Transverse colon (tissue), 3 donors: ENCODE measurements around the gene LIPI.

Experiments
- EP300 ChIP-seq: sonication (generic); formaldehyde crosslinking; IDR thresholded peaks from one replicate; pipeline ENCODE4 v1.6.1; 2017; ENCODE audit warnings: antibody characterized with exemption, low read depth
- POLR2A ChIP-seq: fragments of 450-650 bp; IDR thresholded peaks from one replicate; pipeline ENCODE4 v1.6.1; 2016; ENCODE audit warnings: antibody characterized with exemption, mild to moderate bottlenecking, moderate library complexity
- TF ChIP-seq, protein P1 (sequence below), 5 experiments: fragments of 200-600 bp in 3 of 5; fragments of 450-650 bp in 2 of 5; sonication (generic) in 3 of 5; IDR thresholded peaks; 1 replicate in 2 of 5; 2 replicates in 3 of 5; pipeline ENCODE4 v1.5.1; 2016 to 2017; ENCODE audit warnings: antibody characterized with exemption in 5 of 5, inconsistent platforms in 3 of 5, mild to moderate bottlenecking in 2 of 5, moderate library complexity in 1 of 5

DNA sequence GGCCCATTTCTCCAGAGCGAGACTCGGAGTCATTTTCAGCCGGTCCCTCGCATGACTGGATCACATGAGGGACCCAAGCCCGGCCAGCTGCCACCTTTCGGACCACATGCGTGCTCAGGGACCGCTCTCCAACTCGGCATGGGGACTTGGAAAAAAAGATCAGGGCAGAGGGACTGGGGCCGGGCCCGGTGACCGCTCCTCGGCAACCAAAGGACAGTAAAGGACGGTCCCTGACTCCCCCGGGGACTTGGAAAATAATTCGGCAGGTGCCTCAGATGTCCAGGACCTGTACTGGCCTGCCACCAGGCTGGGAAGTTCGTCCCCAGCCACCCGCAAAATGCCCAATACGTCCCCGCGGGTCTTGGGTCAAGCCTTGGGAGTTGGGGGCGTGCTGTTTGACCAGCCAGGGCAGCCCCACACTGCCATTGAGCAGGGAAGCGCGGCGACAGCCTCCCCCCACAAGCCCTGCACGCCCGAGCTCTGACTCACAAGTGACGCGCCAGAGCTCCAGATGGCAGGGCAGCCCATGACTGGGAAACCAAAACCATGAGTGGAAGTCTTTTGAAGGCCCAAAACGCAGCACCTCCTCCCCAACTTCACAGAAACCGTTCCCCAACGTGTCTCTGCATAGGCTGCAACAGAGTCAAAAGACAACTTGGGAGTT, 134.5 kb downstream of the LIPI start:
- TF ChIP-seq, protein P1, sequence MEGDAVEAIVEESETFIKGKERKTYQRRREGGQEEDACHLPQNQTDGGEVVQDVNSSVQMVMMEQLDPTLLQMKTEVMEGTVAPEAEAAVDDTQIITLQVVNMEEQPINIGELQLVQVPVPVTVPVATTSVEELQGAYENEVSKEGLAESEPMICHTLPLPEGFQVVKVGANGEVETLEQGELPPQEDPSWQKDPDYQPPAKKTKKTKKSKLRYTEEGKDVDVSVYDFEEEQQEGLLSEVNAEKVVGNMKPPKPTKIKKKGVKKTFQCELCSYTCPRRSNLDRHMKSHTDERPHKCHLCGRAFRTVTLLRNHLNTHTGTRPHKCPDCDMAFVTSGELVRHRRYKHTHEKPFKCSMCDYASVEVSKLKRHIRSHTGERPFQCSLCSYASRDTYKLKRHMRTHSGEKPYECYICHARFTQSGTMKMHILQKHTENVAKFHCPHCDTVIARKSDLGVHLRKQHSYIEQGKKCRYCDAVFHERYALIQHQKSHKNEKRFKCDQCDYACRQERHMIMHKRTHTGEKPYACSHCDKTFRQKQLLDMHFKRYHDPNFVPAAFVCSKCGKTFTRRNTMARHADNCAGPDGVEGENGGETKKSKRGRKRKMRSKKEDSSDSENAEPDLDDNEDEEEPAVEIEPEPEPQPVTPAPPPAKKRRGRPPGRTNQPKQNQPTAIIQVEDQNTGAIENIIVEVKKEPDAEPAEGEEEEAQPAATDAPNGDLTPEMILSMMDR (IDR thresholded peaks at IDR 0.05), result no peak
- TF ChIP-seq POLR2A (no peak), EP300 (no peak)
